ENCODE measurements around the gene CLTA.
"Not testable (repeated sequence)": the region's sequence is repeated elsewhere in the genome, so short reads cannot be mapped to it uniquely, and the experiment has no call there.

CLTA gene

GRCh38 chr9:36217256-36217968 lies 26.7 kb downstream of the CLTA start:
- no peak overlapping the region for H3K4me3 ChIP-seq (ENCODE audit: low read depth, low read length)
- TF ChIP-seq, protein P1, sequence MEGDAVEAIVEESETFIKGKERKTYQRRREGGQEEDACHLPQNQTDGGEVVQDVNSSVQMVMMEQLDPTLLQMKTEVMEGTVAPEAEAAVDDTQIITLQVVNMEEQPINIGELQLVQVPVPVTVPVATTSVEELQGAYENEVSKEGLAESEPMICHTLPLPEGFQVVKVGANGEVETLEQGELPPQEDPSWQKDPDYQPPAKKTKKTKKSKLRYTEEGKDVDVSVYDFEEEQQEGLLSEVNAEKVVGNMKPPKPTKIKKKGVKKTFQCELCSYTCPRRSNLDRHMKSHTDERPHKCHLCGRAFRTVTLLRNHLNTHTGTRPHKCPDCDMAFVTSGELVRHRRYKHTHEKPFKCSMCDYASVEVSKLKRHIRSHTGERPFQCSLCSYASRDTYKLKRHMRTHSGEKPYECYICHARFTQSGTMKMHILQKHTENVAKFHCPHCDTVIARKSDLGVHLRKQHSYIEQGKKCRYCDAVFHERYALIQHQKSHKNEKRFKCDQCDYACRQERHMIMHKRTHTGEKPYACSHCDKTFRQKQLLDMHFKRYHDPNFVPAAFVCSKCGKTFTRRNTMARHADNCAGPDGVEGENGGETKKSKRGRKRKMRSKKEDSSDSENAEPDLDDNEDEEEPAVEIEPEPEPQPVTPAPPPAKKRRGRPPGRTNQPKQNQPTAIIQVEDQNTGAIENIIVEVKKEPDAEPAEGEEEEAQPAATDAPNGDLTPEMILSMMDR (IDR thresholded peaks at IDR 0.05; ENCODE audit: low read depth, low read length), result no peak

DNA sequence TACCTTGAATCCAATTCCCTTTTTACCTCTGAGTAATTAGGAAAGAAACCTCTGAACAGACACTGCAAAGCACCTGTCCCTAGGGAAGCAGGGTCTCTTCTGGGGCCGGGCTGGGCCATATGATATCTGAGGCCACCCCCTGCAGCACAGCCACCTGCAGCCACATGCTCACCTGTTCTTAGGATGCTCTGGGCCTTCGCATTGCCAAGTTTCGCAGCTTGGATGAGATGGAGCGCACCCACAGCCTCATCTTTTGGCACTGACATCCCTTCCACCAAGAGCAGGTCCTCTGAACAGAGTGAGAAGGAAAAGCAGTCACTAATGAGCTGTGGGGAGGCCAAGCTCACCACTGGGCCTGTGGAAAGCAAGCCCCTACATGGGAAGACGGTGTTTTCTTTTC lies 27.3 kb downstream of the CLTA start:
- H3K4me3 ChIP-seq (ENCODE audit: low read depth, low read length), result no peak overlapping the region
- TF ChIP-seq, protein P1 (IDR thresholded peaks at IDR 0.05; ENCODE audit: low read depth, low read length), result no peak

- TF ChIP-seq, protein P1 (IDR thresholded peaks at IDR 0.05; ENCODE audit: low read depth, low read length), result no peak
- no peak overlapping the region for H3K4me3 ChIP-seq (ENCODE audit: low read depth, low read length)
Measured at GRCh38 chr9:36218411-36218901, 27.7 kb downstream of the CLTA start.

DNA sequence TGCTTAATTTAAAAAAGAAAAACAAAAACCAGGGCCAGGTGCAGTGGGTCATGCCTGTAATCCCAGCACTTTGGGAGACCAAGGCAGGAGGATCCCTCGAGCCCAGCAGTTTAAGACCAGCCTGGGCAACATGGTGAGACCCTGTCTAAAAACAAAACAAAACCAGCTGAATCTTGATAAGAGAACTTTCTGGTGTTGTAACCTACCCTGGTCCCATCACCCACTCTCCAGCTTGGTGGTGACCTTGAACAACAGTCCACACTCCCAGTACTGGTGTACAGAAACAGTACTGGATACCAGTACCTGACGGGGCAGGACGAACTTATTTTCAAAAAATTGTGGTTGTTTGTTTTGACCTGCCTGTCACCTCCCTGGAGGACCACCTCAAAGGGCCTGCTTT lies 30.9 kb downstream of the CLTA start:
- TF ChIP-seq, protein P1 (IDR thresholded peaks at IDR 0.05; ENCODE audit: low read depth, low read length), result no peak
- H3K4me3 ChIP-seq (ENCODE audit: low read depth, low read length), result no peak overlapping the region

DNA sequence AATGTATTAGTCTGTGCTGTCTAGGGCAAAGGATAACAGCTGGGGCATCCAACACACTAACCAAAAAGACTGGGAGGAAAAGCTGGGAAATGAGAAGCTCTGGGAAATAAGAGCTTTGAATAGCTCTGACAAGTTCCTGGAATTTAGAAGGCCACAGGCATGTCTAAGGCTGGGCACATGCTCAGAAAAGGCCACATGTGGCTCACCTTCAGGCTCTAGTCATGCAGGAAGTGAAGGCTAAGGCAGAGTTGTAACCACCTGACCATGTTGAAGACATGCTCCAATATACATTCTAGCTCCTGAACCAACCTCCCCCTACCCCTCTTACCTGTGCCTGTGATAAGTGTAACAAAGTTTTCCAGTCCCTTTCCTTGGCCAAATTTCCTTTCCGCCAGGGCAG lies 31.7 kb downstream of the CLTA start:
- H3K4me3 ChIP-seq (ENCODE audit: low read depth, low read length), result no peak overlapping the region
- TF ChIP-seq, protein P1 (IDR thresholded peaks at IDR 0.05; ENCODE audit: low read depth, low read length), result no peak

GRCh38 chr9:36237230-36237629 lies 46.5 kb downstream of the CLTA start:
- TF ChIP-seq, protein P1 (IDR thresholded peaks at IDR 0.05; ENCODE audit: low read depth, low read length), result no peak
- H3K4me3 ChIP-seq (ENCODE audit: low read depth, low read length), result no peak overlapping the region

DNA sequence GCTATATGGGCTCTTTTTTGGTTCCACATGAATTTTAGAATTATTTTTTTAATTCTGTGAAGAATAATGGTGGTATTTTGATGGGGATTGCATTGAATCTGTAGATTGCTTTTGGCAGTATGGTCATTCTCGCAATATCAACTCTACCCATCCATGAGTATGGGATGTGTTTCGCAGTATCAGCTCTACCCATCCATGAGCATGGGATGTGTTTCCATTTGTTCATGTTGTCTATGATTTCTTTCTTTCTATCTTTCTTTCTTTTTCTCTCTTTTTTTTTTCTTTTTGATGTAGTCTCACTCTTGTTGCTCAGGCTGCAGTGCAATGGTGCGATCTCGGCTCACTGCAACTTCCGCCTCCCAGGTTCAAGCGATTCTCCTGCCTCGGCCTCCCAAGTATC lies 48.5 kb downstream of the CLTA start:
- H3K4me3 ChIP-seq (ENCODE audit: low read depth, low read length), result not testable (repeated sequence)

GRCh38 chr9:36239675-36240074 lies 49.0 kb downstream of the CLTA start:
- not testable (repeated sequence) for H3K4me3 ChIP-seq (ENCODE audit: low read depth, low read length)
